ENCODE results near the gene SINHCAF. TPM values are rescaled to one million over a fixed set of nuclear protein-coding genes. Genes with fewer than 3 reads are reported as not detected.

Gene SINHCAF
- total and polyA plus RNA-seq, 9 of the 15 experiments (the other 6 are each of a cell fraction or from before 2014, with no cell fraction given): 73.2 to 185 (median 110) TPM

- TF ChIP-seq ZNF431 (CRISPR knock-in tag; IDR thresholded peaks at IDR 0.05) (no peak), NR4A1 (CRISPR knock-in tag; IDR thresholded peaks at IDR 0.05) (no peak), NR4A1 (tag; IDR thresholded peaks at IDR 0.05) (no peak), XRCC4 (IDR thresholded peaks at IDR 0.05; ENCODE audit: extremely low read depth, insufficient read depth, insufficient read length) (no peak), ZNF639 (CRISPR knock-in tag; conservative IDR thresholded peaks at IDR 0.05 in 1 of 2, IDR thresholded peaks at IDR 0.05 in 1 of 2) (no peak)
Measured at GRCh38 chr12:31298515-31298910, 27.4 kb downstream of the SINHCAF start (continued).

GRCh38 chr12:31297572-31298514 lies 28.1 kb downstream of the SINHCAF start:
- ChIA-PET CTCF (ENCODE audit: low intra/inter-chr PET ratio) (no interaction called here), POLR2A (interaction anchor here (0.7 to 1.5 kb wide), 4 partner anchors 8 to 28 kb away, joined by 3 to 4 read pairs (median 3); partner anchors contain the start of gene SINHCAF)
- ATAC-seq (no peak), FAIRE-seq (no peak), DNase-seq (ENCODE audit: extremely low read depth in 1 of 4, low spot score in 3 of 4) (no peak)
- no peak overlapping the region for H3K4me2 ChIP-seq (ENCODE audit: insufficient read depth, low read length)
- no peak overlapping the region for H3K9ac ChIP-seq (ENCODE audit: insufficient read depth in 1 of 2, low read depth in 2 of 2, low read length in 2 of 2)
- peaks cover 9% of the 10 kb centered on the region; the same call in 1 of the 2 replicates for H4K20me1 ChIP-seq (replicated peaks; ENCODE audit: control insufficient read depth, insufficient read depth, low read length)
- H3K4me1 ChIP-seq (replicated peaks in 1 of 2; ENCODE audit: control insufficient read depth in 2 of 2, insufficient read depth in 2 of 2, low read length in 2 of 2): no peaks in the 10 kb centered on the region
- H3K4me3 ChIP-seq: no peak overlapping the region
- H3K9me1 ChIP-seq (ENCODE audit: control insufficient read depth, insufficient read depth, low read length): no peaks in the 10 kb centered on the region
- intact Hi-C loops (cut with micrococcal nuclease): no loop called here
- H3K79me2 ChIP-seq (ENCODE audit: control insufficient read depth, insufficient read depth, low read length): peaks cover 84% of the 10 kb centered on the region
- H3K27ac ChIP-seq (ENCODE audit: extremely low read depth, low read depth, low read length): no peak overlapping the region
- BruUV-seq (replicated peaks): no TSS peak
- 97% methylated on average over 13 of the region's 13 CpGs for WGBS (ENCODE audit: insufficient coverage, low coverage, missing lambda C conversion rate)
- no peaks in the 10 kb centered on the region; the same call in 1 of the 2 replicates for H3K9me3 ChIP-seq (replicated peaks; ENCODE audit: control insufficient read depth, insufficient read depth, low read depth, low read length)
- peaks cover 91% of the 10 kb centered on the region for H3K36me3 ChIP-seq (ENCODE audit: control insufficient read depth, insufficient read depth, low read length)
- no peak overlapping the region for H2AFZ ChIP-seq (ENCODE audit: low read depth, low read length)
- in situ Hi-C loops (cut with MboI): no loop called here
- H3K27me3 ChIP-seq (ENCODE audit: control insufficient read depth in 2 of 2, insufficient read depth in 2 of 2, low read length in 2 of 2): no peaks in the 10 kb centered on the region
- TF ChIP-seq FOXA3 (CRISPR knock-in tag; conservative IDR thresholded peaks at IDR 0.05 in 1 of 2, IDR thresholded peaks at IDR 0.05 in 1 of 2) (no peak), ZNF740 (CRISPR knock-in tag; IDR thresholded peaks at IDR 0.05) (no peak), ZNF740 (tag; IDR thresholded peaks at IDR 0.05) (no peak), ZNF75A (CRISPR knock-in tag; IDR thresholded peaks at IDR 0.05) (no peak), ATF3 (IDR thresholded peaks at IDR 0.05) (no peak), ATF3 (CRISPR knock-in tag; conservative IDR thresholded peaks at IDR 0.05) (no peak), HOXB6 (CRISPR knock-in tag; IDR thresholded peaks at IDR 0.05; ENCODE audit: borderline replicate concordance) (no peak), CHD1 (IDR thresholded peaks at IDR 0.05; ENCODE audit: low read length) (no peak), CBX2 (IDR thresholded peaks at IDR 0.05; ENCODE audit: insufficient read depth, low read length, poor library complexity, severe bottlenecking) (no peak), OTX1 (CRISPR knock-in tag; IDR thresholded peaks at IDR 0.05) (no peak), ETV1 (tag; conservative IDR thresholded peaks at IDR 0.05; ENCODE audit: low read depth) (no peak), LCOR (CRISPR knock-in tag; IDR thresholded peaks at IDR 0.05) (no peak)

All from K562 (cell line).